HepG2 (cell line): ENCODE results near the gene COL8A2. TPM values are rescaled to one million over a fixed set of nuclear protein-coding genes. Genes with fewer than 3 reads are reported as not detected.

ENCODE experiments used
- EZH2 ChIP-seq: conservative IDR thresholded peaks from 2 replicates; pipeline ENCODE4 v1.6.1; 2012; ENCODE audit warnings: mild to moderate bottlenecking, low read depth, low read length, moderate library complexity
- HMG20A ChIP-seq: IDR thresholded peaks from 2 replicates; pipeline ENCODE4 v1.6.1; 2016; ENCODE audit warnings: borderline replicate concordance
- HOXA3 ChIP-seq: sonication (generic); formaldehyde crosslinking; IDR thresholded peaks from 2 replicates; pipeline ENCODE4 v1.5.0; 2020; ENCODE audit warnings: missing genetic modification reagents
- KDM6A ChIP-seq: IDR thresholded peaks from 2 replicates; pipeline ENCODE4 v1.6.1; 2016; ENCODE audit warnings: low read depth
- NFAT5 ChIP-seq: sonication (generic); formaldehyde crosslinking; IDR thresholded peaks from 2 replicates; pipeline ENCODE4 v1.4.0; 2020; ENCODE audit warnings: missing genetic modification reagents
- PITX1 ChIP-seq: sonication (generic); formaldehyde crosslinking; IDR thresholded peaks from 2 replicates; pipeline ENCODE4 v1.5.1; 2020; ENCODE audit warnings: mild to moderate bottlenecking, missing genetic modification reagents
- PRDM15 ChIP-seq: sonication (generic); formaldehyde crosslinking; IDR thresholded peaks from 2 replicates; pipeline ENCODE4 v1.4.0; 2020; ENCODE audit warnings: missing genetic modification reagents
- SIN3B ChIP-seq: fragments of 150-350 bp; IDR thresholded peaks from 2 replicates; pipeline ENCODE4 v1.6.1; 2014; ENCODE audit warnings: low read length
- SRY ChIP-seq: sonication (generic); formaldehyde crosslinking; IDR thresholded peaks from 2 replicates; pipeline ENCODE4 v1.8.0; 2022; ENCODE audit warnings: mild to moderate bottlenecking, missing genetic modification reagents
- SUZ12 ChIP-seq: fragments of 150-350 bp; IDR thresholded peaks from 2 replicates; pipeline ENCODE4 v1.6.1; 2014; ENCODE audit warnings: low read depth, low read length
- THYN1 ChIP-seq: sonication (generic); formaldehyde crosslinking; IDR thresholded peaks from 2 replicates; pipeline ENCODE4 v1.8.1; 2023; ENCODE audit warnings: low read depth, mild to moderate bottlenecking, moderate library complexity, missing genetic modification reagents, borderline replicate concordance
- ZBTB4 ChIP-seq: sonication (generic); formaldehyde crosslinking; IDR thresholded peaks from 2 replicates; pipeline ENCODE4 v1.4.0; 2020; ENCODE audit warnings: missing genetic modification reagents, mild to moderate bottlenecking, borderline replicate concordance
- ZNF124 ChIP-seq: sonication (generic); formaldehyde crosslinking; IDR thresholded peaks from 2 replicates; pipeline ENCODE4 v1.4.0; 2020; ENCODE audit warnings: missing genetic modification reagents
- ZNF275 ChIP-seq: sonication (generic); formaldehyde crosslinking; IDR thresholded peaks from 2 replicates; pipeline ENCODE4 v1.8.0; 2022; ENCODE audit warnings: missing genetic modification reagents, mild to moderate bottlenecking, inconsistent platforms, borderline replicate concordance
- ZNF709 ChIP-seq: sonication (generic); formaldehyde crosslinking; IDR thresholded peaks from 2 replicates; pipeline ENCODE4 v1.5.0; 2020; ENCODE audit warnings: mild to moderate bottlenecking, missing genetic modification reagents
- ZSCAN20 ChIP-seq: sonication (generic); formaldehyde crosslinking; IDR thresholded peaks from 2 replicates; pipeline ENCODE4 v1.4.0; 2020; ENCODE audit warnings: missing genetic modification reagents, mild to moderate bottlenecking, borderline replicate concordance
- polyA plus RNA-seq, 8 experiments: library from polyadenylated mRNA; depleted of rRNA in 3 of 8; stranded (reverse) in 7 of 8; unstranded in 1 of 8; fragments of >200 nt; fragmentation: Illumina TruSeq in 4 of 8; extraction: Trizol in 4 of 8; gene quantifications; 2 replicates each; pipeline versions ENCODE4 v1.2.1 to v1.2.3, GENCODE V29; 2011 to 2016; ENCODE audit warnings: low read depth in 4 of 8, missing spikeins in 1 of 8, mixed read lengths in 1 of 8; ENCODE audit not compliant: insufficient read depth in 1 of 8
- total RNA-seq, 5 experiments: library from RNA; depleted of rRNA; stranded (reverse); fragments of >200 nt; fragmentation: Illumina TruSeq; extraction: Trizol; gene quantifications; 2 replicates each; pipeline ENCODE4 v1.2.3, GENCODE V29; 2016; ENCODE audit warnings: low read depth in 1 of 5

Gene COL8A2
- total and polyA plus RNA-seq, 2 of the 13 experiments (the other 11 are each of a cell fraction or from before 2014, with no cell fraction given), result 0.13 to 0.24 TPM

- TF ChIP-seq PRDM15 (CRISPR knock-in tag), result no peak
- TF ChIP-seq ZBTB4, result no peak
- TF ChIP-seq EZH2, result no peak
- 0 out of 2 replicates have a peak, but pooled peaks have one; percentile 70 for TF ChIP-seq ZSCAN20 (CRISPR knock-in tag)
- TF ChIP-seq ZNF124 (CRISPR knock-in tag), result no peak
- TF ChIP-seq HMG20A (CRISPR knock-in tag), result no peak
- peak; percentile 1; the same call in 1 of the 2 replicates for TF ChIP-seq HOXA3 (CRISPR knock-in tag)
- no peak for TF ChIP-seq THYN1
- no peak for TF ChIP-seq KDM6A
- TF ChIP-seq SUZ12, result no peak
- TF ChIP-seq SRY (CRISPR knock-in tag), result no peak
- no peak for TF ChIP-seq NFAT5 (CRISPR knock-in tag)
- no peak for TF ChIP-seq SIN3B
- TF ChIP-seq PITX1 (CRISPR knock-in tag), result no peak
- no peak for TF ChIP-seq ZNF275 (CRISPR knock-in tag)
- no peak for TF ChIP-seq ZNF709 (CRISPR knock-in tag)
Measured at GRCh38 chr1:36156329-36157114, 31.5 kb upstream of the COL8A2 start (continued).
